GM12878 (cell line): ENCODE data around the gene TPRG1. TPM values are rescaled to one million over a fixed set of nuclear protein-coding genes. Genes with fewer than 3 reads are reported as not detected.

Experiments
- ATAC-seq: fragments of 200-7000 bp; cut with Tn5 transposase; 3 replicates; pipeline ENCODE4 v1.9.1; 2020; ENCODE audit warnings: mild to moderate bottlenecking, moderate library complexity
- BruUV-seq: library from RNA; stranded (reverse); fragments of 400-500 nt; replicated peaks from 2 replicates; lab custom pipeline; 2021; lab: Mats Ljungman, UMichigan
- CTCF ChIA-PET: fragments of 300-600 bp; sonication (Branson Sonifier 250); formaldehyde crosslinking; extraction: SDS; loops from one replicate; lab custom pipeline; 2021; ENCODE audit warnings: inconsistent platforms; lab: Yijun Ruan, JAX
- POLR2A ChIA-PET: fragments of 350-600 bp; formaldehyde crosslinking; extraction: SDS; loops from one replicate; lab custom pipeline; 2021; ENCODE audit warnings: inconsistent platforms; lab: Charles Lee
- RAD21 ChIA-PET: fragments of 300-600 bp; sonication (Branson Sonifier 250); formaldehyde crosslinking; loops from one replicate; lab custom pipeline; 2023; ENCODE audit warnings: antibody characterized with exemption; ENCODE audit not compliant: unreplicated experiment; lab: Charles Lee
- SMC1A ChIA-PET: fragments of 300-600 bp; sonication (Branson Sonifier 250); formaldehyde crosslinking; loops from one replicate; lab custom pipeline; 2023; ENCODE audit not compliant: unreplicated experiment, uncharacterized antibody; lab: Charles Lee
- DNase-seq: peaks from one replicate; pipeline ENCODE4 v3.0.0-alpha.2; 2011; ENCODE audit warnings: low read depth, low spot score
- FAIRE-seq: peaks from 3 replicates; lab custom pipeline; 2011; peaks lifted over from hg19 to GRCh38; lab: Jason Lieb, UNC
- H2AFZ ChIP-seq: 2 replicates; pipeline ENCODE4 v1.6.0; 2011; ENCODE audit warnings: low read depth, low read length, control low read depth; ENCODE audit not compliant: control insufficient read depth
- H3K27ac ChIP-seq: 2 replicates; pipeline ENCODE4 v1.5.1; 2011; ENCODE audit warnings: control low read depth; ENCODE audit not compliant: control insufficient read depth, insufficient read depth
- H3K27me3 ChIP-seq, 2 experiments: replicated peaks in 1 of 2; 2 replicates each; pipeline versions ENCODE4 v1.6.0 to v1.6.1; 2011; ENCODE audit warnings: low read length in 1 of 2; ENCODE audit not compliant: control insufficient read depth in 2 of 2, insufficient read depth in 2 of 2
- H3K36me3 ChIP-seq, 2 experiments: 2 replicates each; pipeline ENCODE4 v1.5.1; 2011; ENCODE audit warnings: low read length in 1 of 2; ENCODE audit not compliant: control insufficient read depth in 2 of 2, insufficient read depth in 2 of 2
- H3K4me1 ChIP-seq: 2 replicates; pipeline ENCODE4 v1.6.1; 2011; ENCODE audit warnings: mild to moderate bottlenecking, low read length, moderate library complexity, mixed read lengths; ENCODE audit not compliant: control insufficient read depth, insufficient read depth
- H3K4me2 ChIP-seq: 2 replicates; pipeline ENCODE4 v1.6.0; 2011; ENCODE audit warnings: control low read depth; ENCODE audit not compliant: control insufficient read depth, insufficient read depth
- H3K4me3 ChIP-seq: fragments of 200-600 bp; sonication (generic); 2 replicates; pipeline ENCODE4 v1.5.1; 2016
- H3K79me2 ChIP-seq: 2 replicates; pipeline ENCODE4 v1.6.0; 2011; ENCODE audit warnings: low read length; ENCODE audit not compliant: control insufficient read depth, insufficient read depth
- H3K9ac ChIP-seq: 2 replicates; pipeline ENCODE4 v1.8.0; 2011; ENCODE audit warnings: low read length, control low read depth, mixed read lengths; ENCODE audit not compliant: control insufficient read depth, insufficient read depth
- H3K9me3 ChIP-seq: replicated peaks from 3 replicates; pipeline ENCODE4 v1.5.1; 2011; ENCODE audit warnings: mild to moderate bottlenecking, low read length; ENCODE audit not compliant: control insufficient read depth, insufficient read depth
- H4K20me1 ChIP-seq: 2 replicates; pipeline ENCODE4 v1.6.0; 2011; ENCODE audit not compliant: control insufficient read depth, insufficient read depth
- BHLHE40 ChIP-seq, 2 experiments: fragments of 450-650 bp in 1 of 2; IDR thresholded peaks; 2 replicates each; pipeline ENCODE4 v1.6.1; 2011 to 2017; ENCODE audit warnings: low read depth in 2 of 2, borderline replicate concordance in 1 of 2, improper control_type of control experiment in 1 of 2, low read length in 1 of 2, mild to moderate bottlenecking in 1 of 2
- BMI1 ChIP-seq: fragments of 450-650 bp; IDR thresholded peaks from 2 replicates; pipeline ENCODE4 v1.6.1; 2016; ENCODE audit warnings: mild to moderate bottlenecking, moderate library complexity, borderline replicate concordance
- CBX3 ChIP-seq: fragments of 200-600 bp; sonication (generic); IDR thresholded peaks from 2 replicates; pipeline ENCODE4 v1.6.1; 2016; ENCODE audit warnings: low read depth, borderline replicate concordance
- E2F4 ChIP-seq: IDR thresholded peaks from 2 replicates; pipeline ENCODE4 v1.6.1; 2012; ENCODE audit warnings: low read depth, low read length, improper control_type of control experiment
- LARP7 ChIP-seq: fragments of 450-650 bp; IDR thresholded peaks from 2 replicates; pipeline ENCODE4 v1.6.1; 2017; ENCODE audit warnings: mild to moderate bottlenecking
- SKIL ChIP-seq: fragments of 450-650 bp; IDR thresholded peaks from 2 replicates; pipeline ENCODE4 v1.6.1; 2017; ENCODE audit warnings: mild to moderate bottlenecking, low read depth, inconsistent platforms; ENCODE audit not compliant: poor library complexity, severe bottlenecking
- ZBTB40 ChIP-seq: fragments of 450-650 bp; IDR thresholded peaks from 2 replicates; pipeline ENCODE4 v1.6.1; 2016; ENCODE audit warnings: mild to moderate bottlenecking, moderate library complexity, borderline replicate concordance
- ZNF622 ChIP-seq: fragments of 450-650 bp; IDR thresholded peaks from 2 replicates; pipeline ENCODE4 v1.6.1; 2017; ENCODE audit warnings: mild to moderate bottlenecking, inconsistent platforms
- WGBS: methylation state at CpG from one replicate; pipeline ENCODE4 v1.1.6; 2016; ENCODE audit warnings: low lambda C conversion rate; ENCODE audit not compliant: insufficient replicate concordance, insufficient coverage; ENCODE audit errors: missing lambda C conversion rate; 5-methylcytosine and 5-hydroxymethylcytosine counted together
- in situ Hi-C: fragments of 300-500 bp; cut with MboI; formaldehyde crosslinking; loops from 9 replicates; pipeline ENCODE4 v1.14.3; 2018; ENCODE audit warnings: mixed read lengths
- intact Hi-C: fragments of 100-400 bp; cut with micrococcal nuclease; formaldehyde crosslinking; loops from one replicate; pipeline ENCODE4 v1.14.2; 2022; ENCODE audit not compliant: unreplicated experiment
- polyA plus RNA-seq, 11 experiments: library from polyadenylated mRNA; depleted of rRNA in 4 of 11; unstranded in 6 of 11; stranded (reverse) in 5 of 11; fragments of >200 nt; fragmentation: Nextera tagmentation in 4 of 11; fragmentation: Illumina TruSeq in 1 of 11; extraction: Ambion mirVana in 4 of 11; extraction: Trizol in 1 of 11; gene quantifications; 1 replicate in 1 of 11; 2 replicates in 10 of 11; pipeline versions ENCODE4 v1.2.1 to v1.2.3, GENCODE V29; 2011 to 2016; ENCODE audit warnings: inconsistent platforms in 2 of 11, missing spikeins in 2 of 11, low read depth in 1 of 11
- total RNA-seq, 4 experiments: library from RNA; depleted of rRNA in 3 of 4; stranded (reverse); fragments of >200 nt in 3 of 4; fragmentation: Illumina TruSeq in 1 of 4; extraction: Trizol in 1 of 4; gene quantifications; 2 replicates each; pipeline versions ENCODE4 v1.2.1 to v1.2.3, GENCODE V29; 2013 to 2021

The TPRG1 gene
- total and polyA plus RNA-seq, 10 of the 15 experiments (the other 5 are each of a cell fraction or from before 2014, with no cell fraction given): 0.26 to 30.7 (median 3.6) TPM

GRCh38 chr3:189342811-189343210, 171.0 kb downstream of the TPRG1 start:
- Histone ChIP-seq H3K4me3 (no peak overlapping the region), H3K4me2 (no peak overlapping the region), H3K9ac (no peak overlapping the region), H3K27ac (no peak overlapping the region), H3K36me3 (no peaks in the 10 kb centered on the region), H3K9me3 (no peaks in the 10 kb centered on the region), H3K4me1 (no peaks in the 10 kb centered on the region), H2AFZ (no peak overlapping the region), H3K79me2 (no peaks in the 10 kb centered on the region), H4K20me1 (no peaks in the 10 kb centered on the region), H3K27me3 (no peaks in the 10 kb centered on the region)
- DNase-seq: no peak
- no TSS peak for BruUV-seq
- FAIRE-seq: no peak
- 100% methylated on average over 1 of the region's 1 CpG for WGBS
- CTCF ChIA-PET: interaction anchor here (0.7 to 1.7 kb wide), 4 partner anchors 19 to 618 kb away, joined by 3 to 4 read pairs (median 3); no protein-coding TSS in a partner anchor
- ATAC-seq: no peak
- POLR2A ChIA-PET: no interaction called here
- intact Hi-C loops (no loop called here), in situ Hi-C loops (no loop called here)
- TF ChIP-seq ZNF622: no peak
- no peak for TF ChIP-seq E2F4
- TF ChIP-seq BMI1: no peak
- no peak for TF ChIP-seq BHLHE40 (IDR thresholded peaks at IDR 0.05; ENCODE audit: borderline replicate concordance in 1 of 2, low read depth in 2 of 2, low read length in 1 of 2)
- TF ChIP-seq ZBTB40: no peak
- TF ChIP-seq LARP7: no peak
- TF ChIP-seq CBX3: no peak
- TF ChIP-seq SKIL: no peak
- RAD21 ChIA-PET: interaction anchor here (0.7 kb wide), 1 partner anchor 169 kb away, joined by 3 read pairs; no protein-coding TSS in a partner anchor
- SMC1A ChIA-PET: interaction anchor here (1.2 to 1.6 kb wide), 4 partner anchors 10 to 605 kb away, joined by 3 to 8 read pairs (median 5); no protein-coding TSS in a partner anchor
